HG03378 (cell line): ENCODE data around the gene BTBD10.
"Not testable (repeated sequence)": the region's sequence is repeated elsewhere in the genome, so short reads cannot be mapped to it uniquely, and the experiment has no call there.

Experiments used
- ATAC-seq: cut with Tn5 transposase; IDR thresholded peaks from one replicate; pipeline ENCODE4 v1.9.1; 2021; ENCODE audit warnings: mild to moderate bottlenecking, moderate library complexity; ENCODE audit not compliant: unreplicated experiment

Gene BTBD10

DNA sequence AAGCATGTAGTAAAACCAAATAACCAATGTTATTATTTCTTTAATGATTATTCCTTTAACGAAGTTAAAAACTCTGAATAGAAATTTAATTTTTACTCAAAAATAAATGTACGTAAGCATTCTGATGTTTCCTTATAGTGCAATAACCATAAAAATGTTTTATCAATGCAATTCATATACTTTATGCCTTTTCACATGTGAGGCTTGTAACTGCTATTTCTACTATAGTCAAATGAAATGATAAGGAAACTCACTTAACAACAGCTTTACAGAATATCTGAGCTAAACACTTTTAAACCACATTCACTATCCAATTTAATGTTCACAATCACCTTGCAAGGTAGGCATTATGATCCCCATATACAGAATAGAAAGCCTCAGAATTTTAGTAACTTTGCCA, 17.4 kb downstream of the BTBD10 start:
- ATAC-seq = no peak

DNA sequence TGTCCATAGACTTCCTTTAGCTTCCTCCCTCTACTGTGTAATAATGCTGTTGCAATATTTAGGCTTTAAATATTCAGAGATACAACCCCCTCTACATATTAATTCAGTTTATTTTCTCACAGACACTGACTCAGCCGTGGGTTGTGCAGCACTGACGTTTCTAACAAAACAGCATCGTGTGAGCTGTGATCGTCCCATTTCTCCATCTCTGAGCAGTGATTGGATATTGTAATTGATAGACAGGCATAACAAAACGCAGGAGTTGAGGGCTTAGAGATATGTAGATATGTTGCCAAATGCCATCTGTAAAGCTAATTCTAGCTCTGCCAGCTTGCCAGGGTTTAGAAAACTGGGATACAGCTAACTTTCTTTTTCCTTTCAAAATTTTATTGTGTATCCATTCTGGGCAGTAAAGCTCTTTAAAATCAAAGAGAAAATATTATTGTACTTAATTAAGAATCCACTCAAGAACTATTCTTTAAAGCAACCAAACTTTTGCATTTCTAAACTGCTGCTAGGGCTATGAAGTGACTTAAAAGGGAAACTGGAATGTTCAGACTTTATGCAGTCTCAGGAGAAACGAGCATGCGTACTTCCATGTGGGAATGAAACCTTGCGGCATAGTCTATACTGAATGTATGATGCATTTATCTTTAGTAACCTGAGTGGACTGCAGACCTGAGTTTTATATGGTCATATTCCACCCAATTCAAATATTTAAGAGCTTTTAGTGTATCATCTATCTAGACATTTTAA, 22.7 kb downstream of the BTBD10 start:
- no peak for ATAC-seq

DNA sequence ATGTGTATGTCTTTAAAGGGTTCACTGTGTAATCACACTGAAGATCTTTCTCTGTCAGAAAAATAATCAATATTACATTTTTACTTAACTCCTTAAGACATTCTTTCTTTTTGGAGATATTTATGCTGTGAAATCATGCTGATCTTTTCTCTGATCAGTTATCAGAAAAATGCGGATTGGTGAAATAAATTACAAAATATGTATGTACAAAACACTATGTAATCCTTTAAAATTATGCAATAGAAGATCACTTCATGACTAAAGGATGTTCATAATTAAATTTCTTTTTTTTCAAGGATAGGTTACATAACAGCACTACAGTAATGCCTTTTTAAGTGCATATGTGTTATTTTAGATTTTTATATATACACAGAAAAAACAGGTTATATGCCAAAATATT, 24.7 kb downstream of the BTBD10 start:
- no peak for ATAC-seq

DNA sequence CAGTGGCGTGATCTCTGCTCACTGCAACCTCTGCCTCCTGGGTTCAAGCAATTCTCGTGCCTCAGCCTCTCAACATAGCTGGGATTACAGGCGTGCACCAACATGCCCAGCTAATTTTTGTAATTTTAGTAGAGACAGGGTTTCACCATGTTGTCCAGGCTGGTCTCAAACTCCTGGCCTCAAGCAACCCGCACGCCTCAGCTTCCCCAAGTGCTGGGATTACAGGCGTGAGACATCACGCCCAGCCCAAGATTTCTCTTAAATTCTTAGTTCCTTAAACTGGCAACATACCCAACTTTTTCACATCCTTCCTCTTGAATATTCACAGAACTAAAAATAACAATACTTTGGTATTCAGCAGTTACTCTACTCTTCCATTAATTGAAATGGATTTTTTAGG, 26.2 kb downstream of the BTBD10 start:
- ATAC-seq = not testable (repeated sequence)

DNA sequence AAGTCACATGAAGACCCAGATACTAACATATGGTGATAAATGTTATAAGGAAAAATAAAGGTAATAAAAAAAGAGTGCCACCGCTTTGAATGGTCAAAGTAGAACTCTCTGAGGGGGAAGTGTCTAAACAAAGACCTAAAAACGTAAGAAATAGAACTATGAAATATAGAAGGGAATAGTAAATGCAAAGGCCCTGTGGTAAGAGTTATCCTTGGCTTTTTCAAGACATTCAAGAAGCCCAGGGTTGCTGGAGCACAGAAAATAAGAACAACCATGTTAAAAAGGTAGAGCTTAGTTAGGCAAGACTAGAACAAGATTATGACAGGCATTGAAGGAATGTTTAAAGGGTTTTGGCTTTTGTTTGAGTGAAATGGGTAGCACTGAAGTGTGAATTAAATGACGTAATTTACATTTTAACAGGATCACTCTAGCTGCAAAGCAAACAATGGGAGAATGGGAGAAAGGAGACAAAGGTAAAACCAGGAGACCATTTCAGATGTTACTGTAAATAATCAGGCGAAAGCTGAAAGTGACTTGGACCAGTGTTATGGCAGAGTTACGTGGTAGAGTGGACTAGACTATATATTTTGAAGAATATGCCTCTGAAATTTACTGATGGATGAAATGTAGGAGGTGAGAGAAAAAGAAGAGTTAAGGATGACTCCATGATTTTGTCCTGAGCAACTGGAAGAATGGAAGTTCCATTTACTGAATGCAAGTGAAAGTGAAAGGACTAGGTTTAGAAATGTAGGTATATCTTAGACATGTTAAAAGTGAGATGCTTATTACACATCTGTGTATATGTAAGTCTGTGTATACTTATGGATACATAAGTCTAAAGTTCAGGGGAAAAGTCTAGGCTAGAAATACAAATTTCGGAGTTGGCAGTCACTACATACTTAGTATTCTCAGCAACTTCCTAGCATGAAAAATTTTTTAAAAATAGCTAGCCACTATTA, 28.5 kb downstream of the BTBD10 start:
- ATAC-seq = no peak

DNA sequence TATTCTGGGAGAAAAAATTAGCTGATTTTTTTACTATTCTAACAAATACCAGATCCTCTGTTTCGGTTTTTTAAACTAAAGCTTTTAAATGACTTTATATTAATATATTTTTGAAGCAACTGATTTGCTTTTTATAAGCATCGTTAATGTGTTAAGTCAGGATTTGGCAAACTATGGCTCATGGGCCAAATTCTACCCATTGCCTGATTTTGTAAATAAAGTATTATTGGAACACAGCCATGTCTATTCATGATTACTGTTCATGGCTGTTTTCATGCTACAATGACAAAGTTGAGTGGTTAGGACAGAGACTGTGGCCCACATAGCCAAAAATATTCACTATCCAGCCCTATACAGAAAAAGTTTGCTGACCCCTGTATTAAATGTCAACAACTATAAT, 29.6 kb downstream of the BTBD10 start:
- ATAC-seq = no peak

DNA sequence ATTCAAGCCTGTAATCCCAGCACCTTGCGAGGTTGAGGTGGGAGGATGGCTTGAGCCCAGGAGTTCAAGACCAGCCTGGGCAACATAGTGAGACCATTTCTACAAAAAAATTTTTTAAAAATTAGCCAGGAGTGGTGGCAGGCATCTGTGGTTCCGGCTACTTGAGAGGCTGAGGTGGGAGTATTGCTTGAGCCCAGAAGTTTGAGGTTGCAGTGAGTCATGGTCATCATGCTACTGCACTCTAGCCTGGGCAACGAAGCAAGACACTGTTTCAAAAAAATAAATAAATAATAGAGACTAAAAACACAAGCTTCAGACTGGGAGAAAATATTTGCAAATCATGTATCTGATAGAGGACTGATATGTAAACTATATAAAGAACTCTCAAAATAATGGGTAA, 33.2 kb downstream of the BTBD10 start:
- no peak for ATAC-seq

DNA sequence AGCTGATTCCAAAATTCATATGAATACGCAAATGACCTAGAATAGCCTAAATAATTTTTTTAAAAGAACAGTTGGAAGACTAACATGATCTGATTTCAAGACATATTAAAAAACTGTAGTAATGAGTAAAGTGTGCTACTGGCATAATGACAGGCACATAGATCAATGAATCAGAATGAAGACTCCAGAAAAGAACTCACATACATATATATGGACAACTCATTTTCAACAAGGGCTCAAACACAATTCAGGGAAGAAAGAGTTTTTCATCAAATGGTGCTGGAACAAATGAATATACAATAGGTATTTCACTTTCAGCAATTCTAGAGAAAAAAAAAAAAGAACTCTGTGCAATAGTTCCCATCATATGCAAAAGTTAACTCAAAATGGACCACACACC, 33.7 kb downstream of the BTBD10 start:
- no peak for ATAC-seq

DNA sequence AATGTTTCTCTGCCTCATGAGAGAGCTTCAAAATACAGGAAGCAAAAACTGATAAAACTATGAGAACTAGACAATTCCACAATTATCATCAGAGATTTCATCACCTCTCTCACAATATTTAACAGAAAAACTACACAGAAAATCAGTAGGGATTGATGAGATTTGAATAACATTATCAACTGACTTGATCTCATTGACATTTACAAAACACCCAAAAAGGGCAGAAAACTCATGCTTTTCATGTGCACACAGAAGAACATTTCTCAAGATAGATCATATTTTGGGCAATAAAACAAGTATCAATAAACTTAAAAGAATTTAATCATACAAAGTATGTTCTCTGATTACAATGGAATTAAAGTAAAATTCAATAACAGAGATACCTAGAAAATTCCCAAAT, 35.6 kb downstream of the BTBD10 start:
- ATAC-seq = no peak

DNA sequence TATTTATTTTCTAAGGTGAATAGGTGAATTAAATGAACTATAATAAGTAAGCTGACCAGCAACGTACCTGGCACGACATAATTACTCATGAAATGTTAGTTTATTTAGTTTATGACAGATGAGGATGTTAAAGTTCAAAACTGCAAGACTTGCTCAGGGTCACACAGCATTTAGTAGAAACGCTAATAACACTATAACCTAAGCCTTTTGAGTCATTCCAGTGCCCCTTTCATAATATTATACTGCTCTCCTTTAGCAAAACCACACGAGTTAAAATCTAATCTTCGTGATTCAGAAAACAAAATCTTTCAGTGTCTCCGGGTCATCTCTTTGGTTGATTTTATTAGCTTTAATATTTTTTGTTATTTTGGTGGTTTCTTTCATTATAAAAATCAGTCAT, 39.6 kb downstream of the BTBD10 start:
- ATAC-seq = no peak

DNA sequence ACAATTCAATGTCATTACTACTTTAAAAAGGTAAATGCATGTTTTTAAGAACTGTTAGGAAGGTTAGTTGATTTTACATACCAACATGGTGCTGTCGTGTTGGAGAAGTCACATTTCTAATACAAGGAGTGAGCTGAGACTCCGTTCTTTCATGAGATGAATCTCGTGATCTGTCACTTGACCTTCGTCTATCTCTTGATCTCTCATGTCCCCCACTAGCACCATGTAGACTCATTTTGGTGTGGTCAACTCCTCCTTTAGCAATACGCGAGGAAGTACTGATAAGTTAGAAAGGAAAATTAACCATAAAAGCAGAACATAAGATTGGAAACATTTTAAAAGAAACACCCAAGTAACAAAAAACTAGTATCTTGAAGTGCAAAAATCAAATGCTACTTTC, 41.5 kb downstream of the BTBD10 start:
- no peak for ATAC-seq

DNA sequence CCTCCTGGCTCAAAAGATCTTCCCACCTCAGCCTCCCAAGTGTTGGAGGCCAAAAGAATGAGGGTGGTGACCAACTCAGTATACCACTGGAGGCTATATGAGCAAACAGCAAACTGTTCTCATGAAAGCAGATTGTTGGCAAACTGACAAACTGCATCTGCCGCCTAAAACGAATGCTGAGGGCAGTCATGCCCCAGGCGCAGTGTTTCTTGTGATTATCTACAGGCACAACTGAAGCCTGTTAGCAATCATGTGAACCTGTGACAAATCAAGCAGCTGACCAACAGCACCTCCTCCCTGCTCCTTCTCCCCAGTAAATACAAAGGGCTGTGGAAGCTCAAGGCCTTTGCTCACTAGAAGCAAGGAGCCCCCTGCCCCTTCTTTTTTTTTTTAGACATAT, 47.8 kb downstream of the BTBD10 start:
- ATAC-seq = no peak

DNA sequence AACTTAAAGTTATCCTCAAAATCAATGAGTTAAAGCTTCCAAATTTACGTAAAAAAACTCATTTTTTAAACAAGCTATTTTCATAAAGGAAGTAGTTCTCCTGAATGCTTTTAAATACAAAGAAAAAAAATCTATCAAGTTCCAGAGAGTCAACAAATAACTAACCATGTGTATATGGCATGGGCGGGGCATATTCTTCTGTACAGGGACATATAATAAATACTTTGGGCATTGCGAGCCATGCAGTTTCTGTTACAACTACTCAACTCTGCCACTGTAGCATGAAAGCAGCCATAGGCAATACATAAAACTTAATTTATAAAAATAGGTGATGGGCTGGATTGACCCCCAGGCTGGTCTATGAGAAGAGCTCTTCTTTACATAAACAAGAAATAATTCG, 57.8 kb downstream of the BTBD10 start:
- no peak for ATAC-seq

DNA sequence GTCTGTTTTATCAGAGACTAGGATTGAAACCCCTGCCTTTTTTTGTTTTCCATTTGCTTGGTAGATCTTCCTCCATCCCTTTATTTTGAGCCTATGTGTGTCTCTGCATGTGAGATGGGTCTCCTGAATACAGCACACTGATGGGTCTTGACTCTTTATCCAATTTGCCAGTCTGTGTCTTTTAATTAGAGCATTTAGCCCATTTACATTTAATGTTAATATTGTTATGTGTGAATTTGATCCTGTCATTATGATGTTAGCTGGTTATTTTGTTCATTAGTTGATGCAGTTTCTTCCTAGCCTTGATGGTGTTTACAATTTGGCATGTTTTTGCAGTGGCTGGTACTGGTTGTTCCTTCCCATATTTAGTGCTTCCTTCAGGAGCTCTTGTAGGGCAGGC, 64.7 kb downstream of the BTBD10 start:
- ATAC-seq = not testable (repeated sequence)

DNA sequence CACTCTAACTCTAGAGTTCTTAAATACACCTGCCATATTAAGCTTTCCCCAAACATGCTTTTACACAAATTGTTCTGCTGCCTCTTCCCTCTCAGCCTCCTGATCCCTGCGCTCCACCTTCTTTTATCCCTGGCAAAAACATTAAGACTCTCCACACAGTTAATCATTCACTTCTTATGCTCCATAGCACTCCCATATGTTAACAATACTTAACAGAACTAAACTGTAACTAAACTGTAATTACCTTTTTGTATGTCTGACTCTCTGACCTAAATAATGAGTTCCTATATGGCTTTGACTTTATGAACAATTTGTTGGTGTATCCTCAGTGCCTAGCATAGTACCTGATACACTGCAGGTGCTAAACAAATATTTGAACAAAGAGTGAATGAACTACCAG, 71.8 kb downstream of the BTBD10 start:
- ATAC-seq = no peak

DNA sequence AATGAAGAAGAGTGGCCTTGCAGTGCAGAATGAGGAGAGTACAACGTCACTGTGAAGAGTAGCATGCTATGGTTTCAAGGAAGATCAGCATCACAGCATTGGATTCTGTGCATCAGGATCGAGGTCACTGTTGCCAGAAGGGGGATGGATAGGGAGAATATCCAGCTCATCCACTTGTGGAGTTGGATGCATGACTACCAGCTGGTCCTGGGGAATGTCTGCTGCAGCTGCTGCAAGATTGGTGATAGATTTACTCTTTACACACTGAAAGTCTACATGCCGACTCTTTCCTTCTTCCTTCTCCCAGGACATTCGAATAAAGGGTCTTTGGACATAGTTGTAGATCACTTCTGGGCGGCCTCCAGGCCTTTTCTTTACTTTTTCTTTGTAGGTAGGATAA, 74.3 kb downstream of the BTBD10 start:
- ATAC-seq = no peak

DNA sequence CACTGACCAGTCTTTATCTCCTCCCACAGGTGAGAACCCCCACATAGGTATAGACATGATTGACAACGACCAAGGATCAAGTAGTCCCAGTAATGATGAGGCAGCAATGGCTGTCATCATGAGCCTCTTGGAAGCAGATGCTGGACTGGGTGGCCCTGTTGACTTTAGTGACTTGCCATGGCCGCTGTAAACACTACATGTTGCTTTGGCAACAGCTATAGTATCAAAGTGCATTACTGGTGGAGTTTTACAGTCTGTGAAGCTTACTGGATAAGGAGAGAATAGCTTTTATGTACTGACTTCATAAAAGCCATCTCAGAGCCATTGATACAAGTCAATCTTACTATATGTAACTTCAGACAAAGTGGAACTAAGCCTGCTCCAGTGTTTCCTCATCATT, 76.5 kb downstream of the BTBD10 start:
- no peak for ATAC-seq

DNA sequence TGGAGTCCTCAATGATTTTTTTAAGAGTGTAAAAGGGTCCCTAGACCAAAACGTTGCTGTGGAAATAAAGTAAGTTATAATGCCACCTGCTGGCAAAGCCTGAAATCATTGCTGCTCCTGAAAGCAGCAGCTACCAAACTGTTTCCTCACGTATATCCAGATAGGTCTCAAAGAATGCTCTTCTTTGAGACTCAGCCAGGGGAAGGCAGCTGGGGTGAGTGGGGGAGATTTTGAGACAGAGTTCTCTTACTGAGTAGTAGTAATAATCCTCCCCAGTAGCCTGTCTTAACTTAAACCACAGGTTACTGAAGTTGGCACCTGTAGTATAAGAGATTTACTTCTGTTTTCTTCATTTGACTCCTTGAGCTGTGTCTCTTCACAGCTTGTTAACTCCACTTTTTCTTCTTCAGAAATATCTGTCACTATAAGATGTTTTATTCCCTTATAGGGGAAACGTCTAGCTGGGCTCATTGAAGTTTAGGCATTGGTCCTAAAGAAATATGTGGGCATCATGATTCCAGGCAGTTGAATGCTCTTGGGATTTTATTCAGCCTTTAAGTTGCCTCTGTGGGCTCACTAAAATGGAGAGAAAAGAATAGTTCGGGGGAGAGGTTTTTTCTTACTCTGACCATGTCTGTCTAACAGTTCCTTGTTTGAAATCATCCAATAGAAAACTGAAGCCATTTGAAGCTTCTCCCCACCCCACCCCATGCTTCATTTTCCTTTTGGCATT, 77.9 kb downstream of the BTBD10 start:
- no peak for ATAC-seq

DNA sequence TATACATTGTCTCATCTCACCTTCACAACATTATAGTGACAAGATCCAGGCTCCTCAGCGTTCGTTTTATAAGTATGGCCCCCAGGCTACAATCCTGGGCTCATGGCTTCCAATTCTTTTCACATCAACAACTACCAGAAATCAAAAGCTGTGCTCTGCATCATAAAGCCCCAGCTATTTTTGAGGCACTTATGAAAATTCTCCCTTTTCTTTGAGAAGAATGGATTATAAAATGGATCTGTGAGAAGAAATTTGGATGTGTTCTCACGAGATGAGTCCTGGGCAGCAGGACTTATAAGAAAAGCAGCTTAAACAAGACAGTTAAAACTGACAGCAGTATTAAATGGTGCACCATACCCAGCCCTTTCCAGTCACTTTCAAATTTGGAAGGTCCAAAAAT, 80.3 kb downstream of the BTBD10 start:
- ATAC-seq = no peak

DNA sequence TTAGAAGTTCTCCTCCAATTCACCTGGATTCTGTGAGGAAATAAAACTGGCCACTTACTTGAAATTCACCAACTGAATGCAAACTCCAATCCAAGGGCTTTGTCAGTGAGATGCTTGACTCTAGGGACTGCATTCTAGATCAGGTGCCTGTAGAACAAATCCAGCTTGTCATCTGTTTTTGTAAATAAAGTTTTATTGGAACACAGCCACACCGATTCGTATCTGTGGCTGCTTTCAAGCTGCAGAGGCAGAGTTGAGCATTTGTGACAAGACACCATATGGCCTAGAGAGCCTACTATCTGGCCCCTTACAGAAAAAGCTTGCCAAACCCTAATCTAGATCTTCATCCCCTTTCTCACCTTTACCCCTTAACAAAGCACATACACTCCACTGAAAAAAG, 82.3 kb downstream of the BTBD10 start:
- no peak for ATAC-seq

DNA sequence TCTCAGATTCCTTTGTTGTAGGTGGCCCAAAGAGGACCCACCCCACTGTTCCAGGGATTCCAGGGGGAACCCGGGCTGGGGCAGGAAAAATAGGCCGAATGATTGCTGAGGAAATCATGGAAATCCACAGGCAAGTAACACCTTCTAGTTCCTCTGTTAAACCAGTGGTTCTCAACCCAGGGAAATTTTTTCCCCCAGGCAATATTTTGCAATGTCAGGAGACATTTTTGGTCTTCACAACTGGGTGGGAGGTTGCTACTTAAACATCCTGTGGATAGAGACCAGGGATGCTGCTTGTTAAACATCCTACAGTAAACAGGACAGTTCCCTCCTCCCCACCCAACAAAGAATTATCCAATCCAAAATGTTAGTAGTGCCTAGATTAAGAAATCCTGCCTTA, 84.7 kb downstream of the BTBD10 start:
- no peak for ATAC-seq

DNA sequence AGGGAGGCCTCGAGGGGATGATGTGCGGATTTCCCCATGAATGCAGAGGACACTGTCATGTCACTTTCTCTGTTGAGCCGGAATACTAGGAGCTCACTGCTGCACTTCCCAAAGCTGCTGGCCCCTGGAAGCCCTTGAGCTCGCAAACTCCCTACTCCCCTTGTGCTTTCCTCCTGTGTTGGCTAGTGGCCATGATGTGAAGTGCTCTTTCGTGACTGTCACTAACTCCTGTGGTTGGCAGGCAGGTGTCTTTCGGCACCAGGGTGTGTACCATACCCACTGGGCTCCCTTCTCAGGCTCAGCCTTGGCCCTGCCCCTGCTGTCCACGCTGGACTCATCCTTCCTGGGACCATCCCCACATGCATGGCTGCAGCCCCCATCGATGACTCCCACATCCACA, 86.2 kb downstream of the BTBD10 start:
- no peak for ATAC-seq
